Esophagus squamous epithelium (tissue), 5 donors: ENCODE data around the gene KIF4B. TPM values are rescaled to one million over a fixed set of nuclear protein-coding genes. Genes with fewer than 3 reads are reported as not detected.

Source experiments
- DNase-seq: peaks from one replicate; lab custom pipeline; 2025; lab: John Stamatoyannopoulos, UW
- H3K27ac ChIP-seq, 4 donors: fragments of 200-600 bp; sonication (generic); one replicate each; pipeline ENCODE4 v1.5.1; 2016 to 2019; ENCODE audit warnings: mild to moderate bottlenecking in 1 of 4
- H3K27me3 ChIP-seq, 4 donors: fragments of 200-600 bp; sonication (generic); 1 replicate in 3 of 4; 2 replicates in 1 of 4; pipeline versions ENCODE4 v1.5.1 to v1.6.0; 2017 to 2021; ENCODE audit warnings: antibody characterized with exemption in 1 of 4
- H3K36me3 ChIP-seq, 3 donors: fragments of 200-600 bp; sonication (generic); one replicate each; pipeline ENCODE4 v1.5.1; 2016 to 2019
- H3K4me1 ChIP-seq, 3 donors: fragments of 200-600 bp; sonication (generic); one replicate each; pipeline ENCODE4 v1.5.1; 2017 to 2019
- H3K4me3 ChIP-seq, 4 donors: fragments of 200-600 bp; sonication (generic); 1 replicate in 3 of 4; 2 replicates in 1 of 4; pipeline ENCODE4 v1.5.1; 2016 to 2019; ENCODE audit warnings: mild to moderate bottlenecking in 2 of 4, moderate library complexity in 1 of 4
- H3K9me3 ChIP-seq, 3 donors: fragments of 200-600 bp; sonication (generic); one replicate each; pipeline ENCODE4 v1.5.1; 2016 to 2019
- POLR2A ChIP-seq, 4 donors: fragments of 450-650 bp; IDR thresholded peaks; one replicate each; pipeline ENCODE4 v1.6.1; 2017; ENCODE audit warnings: antibody characterized with exemption in 4 of 4, mild to moderate bottlenecking in 4 of 4, moderate library complexity in 3 of 4
- WGBS, 2 donors: methylation state at CpG; one replicate each; pipeline ENCODE4 v1.1.5; 2018; 5-methylcytosine and 5-hydroxymethylcytosine counted together
- intact Hi-C: fragments of 100-400 bp; cut with DNase I; formaldehyde crosslinking; loops from one replicate; pipeline ENCODE4 v1.15.0; 2022
- total RNA-seq, 4 donors: library from RNA; depleted of rRNA; stranded (reverse); fragments of >200 nt; gene quantifications; one replicate each; pipeline ENCODE4 v1.1.0, GENCODE V29; 2016
- TF ChIP-seq, protein P1 (sequence below), 6 experiments: fragments of 450-650 bp in 4 of 6; fragments of 200-600 bp in 2 of 6; sonication (generic) in 2 of 6; IDR thresholded peaks; one replicate each; pipeline ENCODE4 v1.5.1; 2016 to 2019; ENCODE audit warnings: antibody characterized with exemption in 6 of 6, mild to moderate bottlenecking in 4 of 6, moderate library complexity in 4 of 6
- donor health status: DM: yes; HTN: yes; CAD: no.

Gene KIF4B
- total RNA-seq, 4 donors from 2014 or later: not detected

DNA sequence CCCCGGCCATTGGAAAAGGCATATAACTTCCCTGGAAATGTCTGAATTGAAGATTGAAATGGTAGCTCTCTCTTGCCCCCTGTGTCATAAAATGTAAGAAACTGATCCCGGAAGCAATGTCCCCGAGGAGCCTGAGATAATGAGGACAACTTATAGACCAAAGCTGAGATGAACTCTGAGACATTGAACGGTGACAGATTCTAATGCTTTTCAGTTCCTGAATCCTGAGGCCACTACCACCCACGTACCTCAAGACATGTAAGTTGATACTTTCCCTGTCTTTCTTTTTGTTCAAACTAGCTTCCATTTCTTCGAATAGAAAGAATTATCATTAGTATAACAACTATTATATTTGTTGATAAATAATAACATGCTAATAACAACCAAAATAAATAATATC, 51.0 kb downstream of the KIF4B start:
- DNase-seq: no peak
- Histone ChIP-seq H3K9me3 (no peaks in the 10 kb centered on the region), H3K4me1 (no peaks in the 10 kb centered on the region), H3K4me3 (no peak overlapping the region), H3K27me3 (peaks cover 0 to 9% (median 0%) of the 10 kb centered on the region in 4 donors), H3K27ac (no peak overlapping the region), H3K36me3 (no peaks in the 10 kb centered on the region)
- intact Hi-C loops: no loop called here
- WGBS, 2 donors: 66 to 78% methylated on average over 6 of the region's 6 CpGs
- no peak for TF ChIP-seq POLR2A (IDR thresholded peaks at IDR 0.05)
- TF ChIP-seq, protein P1, sequence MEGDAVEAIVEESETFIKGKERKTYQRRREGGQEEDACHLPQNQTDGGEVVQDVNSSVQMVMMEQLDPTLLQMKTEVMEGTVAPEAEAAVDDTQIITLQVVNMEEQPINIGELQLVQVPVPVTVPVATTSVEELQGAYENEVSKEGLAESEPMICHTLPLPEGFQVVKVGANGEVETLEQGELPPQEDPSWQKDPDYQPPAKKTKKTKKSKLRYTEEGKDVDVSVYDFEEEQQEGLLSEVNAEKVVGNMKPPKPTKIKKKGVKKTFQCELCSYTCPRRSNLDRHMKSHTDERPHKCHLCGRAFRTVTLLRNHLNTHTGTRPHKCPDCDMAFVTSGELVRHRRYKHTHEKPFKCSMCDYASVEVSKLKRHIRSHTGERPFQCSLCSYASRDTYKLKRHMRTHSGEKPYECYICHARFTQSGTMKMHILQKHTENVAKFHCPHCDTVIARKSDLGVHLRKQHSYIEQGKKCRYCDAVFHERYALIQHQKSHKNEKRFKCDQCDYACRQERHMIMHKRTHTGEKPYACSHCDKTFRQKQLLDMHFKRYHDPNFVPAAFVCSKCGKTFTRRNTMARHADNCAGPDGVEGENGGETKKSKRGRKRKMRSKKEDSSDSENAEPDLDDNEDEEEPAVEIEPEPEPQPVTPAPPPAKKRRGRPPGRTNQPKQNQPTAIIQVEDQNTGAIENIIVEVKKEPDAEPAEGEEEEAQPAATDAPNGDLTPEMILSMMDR (IDR thresholded peaks at IDR 0.05): no peak

DNA sequence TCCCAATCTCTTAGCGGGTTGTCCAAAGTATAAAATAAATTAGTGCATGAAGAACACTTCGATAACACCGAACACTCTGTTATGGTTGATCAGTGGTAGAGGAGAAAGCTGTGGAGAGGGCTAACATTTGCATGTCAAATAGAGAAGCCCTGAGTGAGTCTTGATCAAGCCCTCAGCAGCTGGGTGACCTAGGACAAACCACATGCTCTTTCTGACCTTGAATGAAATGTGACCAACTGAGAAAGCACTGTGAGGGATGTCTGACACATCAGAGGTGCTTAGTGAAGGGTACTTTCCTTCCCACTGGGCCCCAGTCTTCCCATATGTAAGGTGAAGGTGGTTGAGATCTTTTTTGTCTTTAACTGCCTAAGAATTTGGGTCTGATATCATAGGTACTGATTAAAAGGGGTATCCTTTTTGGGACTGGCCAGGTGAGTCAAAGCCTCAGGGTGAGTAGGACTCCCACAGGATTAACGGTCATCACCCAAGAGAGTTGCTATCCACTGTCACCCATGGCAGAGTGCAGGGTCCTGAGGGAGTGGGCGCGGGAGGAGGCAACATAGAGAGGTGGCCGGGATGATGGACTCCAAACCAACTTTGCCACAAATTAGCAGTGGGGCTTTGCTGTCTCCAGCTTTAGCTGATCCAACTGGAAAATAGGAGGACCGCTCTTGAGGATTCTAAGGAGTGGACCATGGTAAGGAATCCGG, 53.5 kb downstream of the KIF4B start:
- Histone ChIP-seq H3K4me1 (no peaks in the 10 kb centered on the region), H3K36me3 (no peaks in the 10 kb centered on the region), H3K27ac (no peak overlapping the region), H3K9me3 (no peaks in the 10 kb centered on the region), H3K27me3 (peaks cover 0 to 9% (median 0%) of the 10 kb centered on the region in 4 donors), H3K4me3 (no peak overlapping the region)
- TF ChIP-seq POLR2A (IDR thresholded peaks at IDR 0.05): no peak
- TF ChIP-seq, protein P1 (IDR thresholded peaks at IDR 0.05): no peak
- WGBS, 2 donors: 80 to 92% methylated on average over 9 of the region's 9 CpGs
- intact Hi-C loops: no loop called here
- no peak for DNase-seq

Other genes with a start within 250 kb of the KIF4B start
- gene FAXDC2, start 163.2 kb upstream of the KIF4B start, total RNA-seq: 10 to 100 TPM in 2 of 4 donors, 1 to 10 TPM in 2; 1.6 to 30.1 (median 7.3) TPM
- 10 to 100 TPM; 32.8 to 55.0 (median 40.3) TPM for gene CNOT8, start 155.1 kb upstream of the KIF4B start, total RNA-seq
- gene GEMIN5, start 75.5 kb upstream of the KIF4B start, total RNA-seq: 10 to 100 TPM; 10.1 to 18.1 (median 13.2) TPM
- 10 to 100 TPM; 17.0 to 29.9 (median 21.6) TPM for gene MRPL22, start 72.7 kb upstream of the KIF4B start, total RNA-seq